ES-I3 (cell line): ENCODE data around the gene SLC39A10.
A peak's percentile ranks its signal among the peaks of the same experiment; 100 is the strongest.

Experiments
- H3K36me3 ChIP-seq: 2 replicates; pipeline ENCODE4 v1.6.1; 2013; ENCODE audit warnings: mild to moderate bottlenecking, low read length, control low read depth, moderate library complexity; ENCODE audit not compliant: insufficient read depth
- H3K4me1 ChIP-seq: 2 replicates; pipeline ENCODE4 v1.6.1; 2013; ENCODE audit warnings: mild to moderate bottlenecking, control low read depth, low read length; ENCODE audit not compliant: insufficient read depth
- H3K9ac ChIP-seq: 2 replicates; pipeline ENCODE4 v1.6.1; 2013; ENCODE audit warnings: low read depth, mild to moderate bottlenecking, low read length, moderate library complexity
- H3K9me3 ChIP-seq: 2 replicates; pipeline ENCODE4 v1.6.1; 2013; ENCODE audit warnings: mild to moderate bottlenecking, low read length, moderate library complexity; ENCODE audit not compliant: control insufficient read depth, insufficient read depth

SLC39A10 gene, protein sequence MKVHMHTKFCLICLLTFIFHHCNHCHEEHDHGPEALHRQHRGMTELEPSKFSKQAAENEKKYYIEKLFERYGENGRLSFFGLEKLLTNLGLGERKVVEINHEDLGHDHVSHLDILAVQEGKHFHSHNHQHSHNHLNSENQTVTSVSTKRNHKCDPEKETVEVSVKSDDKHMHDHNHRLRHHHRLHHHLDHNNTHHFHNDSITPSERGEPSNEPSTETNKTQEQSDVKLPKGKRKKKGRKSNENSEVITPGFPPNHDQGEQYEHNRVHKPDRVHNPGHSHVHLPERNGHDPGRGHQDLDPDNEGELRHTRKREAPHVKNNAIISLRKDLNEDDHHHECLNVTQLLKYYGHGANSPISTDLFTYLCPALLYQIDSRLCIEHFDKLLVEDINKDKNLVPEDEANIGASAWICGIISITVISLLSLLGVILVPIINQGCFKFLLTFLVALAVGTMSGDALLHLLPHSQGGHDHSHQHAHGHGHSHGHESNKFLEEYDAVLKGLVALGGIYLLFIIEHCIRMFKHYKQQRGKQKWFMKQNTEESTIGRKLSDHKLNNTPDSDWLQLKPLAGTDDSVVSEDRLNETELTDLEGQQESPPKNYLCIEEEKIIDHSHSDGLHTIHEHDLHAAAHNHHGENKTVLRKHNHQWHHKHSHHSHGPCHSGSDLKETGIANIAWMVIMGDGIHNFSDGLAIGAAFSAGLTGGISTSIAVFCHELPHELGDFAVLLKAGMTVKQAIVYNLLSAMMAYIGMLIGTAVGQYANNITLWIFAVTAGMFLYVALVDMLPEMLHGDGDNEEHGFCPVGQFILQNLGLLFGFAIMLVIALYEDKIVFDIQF

GRCh38 chr2:195656859-195657633, at the start of gene SLC39A10:
SLC39A10 (plus strand) TSS chr2:195657226; CDS start chr2:195680043, 22,817 bp downstream.
- H3K36me3 ChIP-seq, result no peaks in the 10 kb centered on the region
- peak within 1 kb of the TSS; percentile 97 for H3K9ac ChIP-seq
- H3K9me3 ChIP-seq, result no peaks in the 10 kb centered on the region
- H3K4me1 ChIP-seq, result peaks cover 7% of the 10 kb centered on the region

DNA sequence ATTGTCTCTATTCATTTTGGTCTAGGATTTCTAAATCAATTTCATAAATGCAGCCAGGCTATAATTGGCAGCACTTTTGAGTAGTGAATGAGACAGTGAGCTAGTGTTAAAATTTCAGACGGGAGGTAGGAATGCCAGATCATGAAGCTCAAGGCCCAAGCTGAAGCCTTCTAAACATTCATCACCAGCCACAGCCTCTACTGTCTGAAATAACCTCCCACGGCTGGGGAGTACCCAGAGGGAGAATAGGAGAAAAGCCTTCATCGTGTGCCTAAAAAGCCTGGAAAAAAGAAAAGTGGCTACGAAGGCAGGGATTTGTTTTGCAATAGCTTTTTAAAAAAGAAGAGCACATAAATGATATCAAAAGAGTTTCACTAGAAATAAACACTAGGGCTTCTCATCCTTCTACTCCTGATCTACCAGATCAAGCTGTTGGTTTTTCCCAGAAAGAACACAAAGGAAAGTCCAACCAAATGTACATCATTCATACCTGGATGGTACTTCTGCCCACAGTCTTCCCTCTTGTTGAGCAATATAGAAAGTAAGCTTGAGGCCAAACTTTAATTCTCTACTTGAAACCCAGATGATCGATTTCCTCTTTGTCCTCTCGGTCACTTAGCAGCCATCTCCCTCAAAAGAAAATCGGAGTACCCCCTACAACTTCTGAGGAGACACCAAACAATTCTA, 48.1 kb upstream of the SLC39A10 start:
- Histone ChIP-seq H3K9ac (no peak overlapping the region), H3K9me3 (no peaks in the 10 kb centered on the region), H3K4me1 (peaks cover 10% of the 10 kb centered on the region), H3K36me3 (no peaks in the 10 kb centered on the region)

DNA sequence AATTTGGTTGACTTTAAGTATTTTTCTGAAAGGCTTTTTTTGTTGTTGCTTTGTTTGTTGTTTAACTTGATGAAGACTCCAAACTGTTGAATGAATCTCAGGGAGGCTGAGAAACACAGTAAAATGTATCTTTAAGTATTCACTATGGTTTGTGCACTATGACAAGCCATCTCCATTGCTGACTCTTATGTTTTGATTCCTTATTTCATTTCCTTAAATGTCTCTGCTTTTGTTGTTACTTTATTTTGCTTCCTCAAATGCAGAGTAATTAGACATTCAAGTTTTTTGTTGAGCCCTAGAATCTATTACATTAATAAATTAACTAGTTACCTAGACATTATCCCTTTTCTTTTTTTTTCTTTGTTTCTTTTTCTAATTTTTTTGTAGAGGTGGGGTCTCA, 46.3 kb upstream of the SLC39A10 start:
- Histone ChIP-seq H3K9me3 (no peaks in the 10 kb centered on the region), H3K9ac (no peak overlapping the region), H3K4me1 (peaks cover 25% of the 10 kb centered on the region), H3K36me3 (no peaks in the 10 kb centered on the region)

GRCh38 chr2:195612611-195613495, 44.2 kb upstream of the SLC39A10 start:
- Histone ChIP-seq H3K36me3 (no peaks in the 10 kb centered on the region), H3K9ac (no peak overlapping the region), H3K4me1 (peaks cover 27% of the 10 kb centered on the region), H3K9me3 (no peaks in the 10 kb centered on the region)

- no peaks in the 10 kb centered on the region for H3K9me3 ChIP-seq
- H3K9ac ChIP-seq, result no peak overlapping the region
Observed at GRCh38 chr2:195613922-195614321, 43.1 kb upstream of the SLC39A10 start.

GRCh38 chr2:195619590-195619989, 37.4 kb upstream of the SLC39A10 start:
- Histone ChIP-seq H3K9me3 (no peaks in the 10 kb centered on the region), H3K4me1 (peaks cover 25% of the 10 kb centered on the region), H3K9ac (no peak overlapping the region), H3K36me3 (no peaks in the 10 kb centered on the region)

More at GRCh38 chr2:195613922-195614321, 43.1 kb upstream of the SLC39A10 start:
- no peaks in the 10 kb centered on the region for H3K36me3 ChIP-seq
- peaks cover 27% of the 10 kb centered on the region for H3K4me1 ChIP-seq

- Histone ChIP-seq H3K36me3 (no peaks in the 10 kb centered on the region), H3K9me3 (no peaks in the 10 kb centered on the region), H3K9ac (no peak overlapping the region), H3K4me1 (peaks cover 17% of the 10 kb centered on the region)
Observed at GRCh38 chr2:195620501-195620900, 36.5 kb upstream of the SLC39A10 start.

GRCh38 chr2:195622966-195623365, 34.1 kb upstream of the SLC39A10 start:
- Histone ChIP-seq H3K9me3 (no peaks in the 10 kb centered on the region), H3K4me1 (peaks cover 13% of the 10 kb centered on the region), H3K36me3 (no peaks in the 10 kb centered on the region), H3K9ac (no peak overlapping the region)

GRCh38 chr2:195626507-195626906, 30.5 kb upstream of the SLC39A10 start:
- no peak overlapping the region for H3K9ac ChIP-seq
- no peaks in the 10 kb centered on the region for H3K36me3 ChIP-seq

GRCh38 chr2:195628666-195629065, 28.4 kb upstream of the SLC39A10 start:
- no peaks in the 10 kb centered on the region for H3K36me3 ChIP-seq

More at GRCh38 chr2:195626507-195626906, 30.5 kb upstream of the SLC39A10 start:
- Histone ChIP-seq H3K4me1 (peaks cover 9% of the 10 kb centered on the region), H3K9me3 (no peaks in the 10 kb centered on the region)

GRCh38 chr2:195632856-195633572, 24.0 kb upstream of the SLC39A10 start:
- Histone ChIP-seq H3K4me1 (peaks cover 6% of the 10 kb centered on the region; the same call in 1 of the 2 replicates), H3K36me3 (no peaks in the 10 kb centered on the region), H3K9me3 (no peaks in the 10 kb centered on the region), H3K9ac (no peak overlapping the region)

More at GRCh38 chr2:195628666-195629065, 28.4 kb upstream of the SLC39A10 start:
- Histone ChIP-seq H3K9me3 (no peaks in the 10 kb centered on the region), H3K9ac (no peak overlapping the region), H3K4me1 (peaks cover under 1% of the 10 kb centered on the region; the same call in 1 of the 2 replicates)

DNA sequence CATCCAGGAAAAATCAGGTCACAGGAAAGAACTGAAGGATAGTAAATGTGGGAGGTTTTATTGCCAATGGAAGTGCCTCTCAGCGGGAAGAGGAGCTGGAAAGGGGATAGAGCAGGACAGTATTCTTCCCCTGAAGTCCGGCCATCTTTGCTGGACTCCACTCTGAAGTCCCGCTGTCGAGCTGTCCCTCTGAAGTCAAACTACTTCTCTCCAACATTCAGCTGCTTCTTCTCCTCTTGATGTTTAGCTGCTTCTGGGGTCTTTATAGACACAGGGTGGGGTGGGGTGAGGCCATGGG, 23.5 kb upstream of the SLC39A10 start:
- H3K4me1 ChIP-seq, result peaks cover 6% of the 10 kb centered on the region; the same call in 1 of the 2 replicates
- H3K9me3 ChIP-seq, result no peaks in the 10 kb centered on the region
- H3K9ac ChIP-seq, result no peak overlapping the region
- no peaks in the 10 kb centered on the region for H3K36me3 ChIP-seq
